BLaER1 treated with 17β-estradiol and CSF1 and Interleukin-3, amounts not matched to agents 10 nM and 100 nM (cell line): ENCODE data around the gene SLC30A7.
A peak's percentile ranks its signal among the peaks of the same experiment; 100 is the strongest.

Experiments used
- H3K27ac ChIP-seq, 11 experiments: shearing (Covaris generic); formaldehyde crosslinking; 2 replicates each; pipeline ENCODE4 v1.8.1; 2022
- H3K27me3 ChIP-seq, 11 experiments: shearing (Covaris generic); formaldehyde crosslinking; 2 replicates each; pipeline ENCODE4 v1.8.1; 2022
- H3K36me3 ChIP-seq, 11 experiments: shearing (Covaris generic); formaldehyde crosslinking; 2 replicates each; pipeline ENCODE4 v1.8.1; 2022
- H3K4me1 ChIP-seq, 10 experiments: shearing (Covaris generic); formaldehyde crosslinking; 2 replicates each; pipeline ENCODE4 v1.8.1; 2022
- H3K4me2 ChIP-seq, 11 experiments: shearing (Covaris generic); formaldehyde crosslinking; 2 replicates each; pipeline ENCODE4 v1.8.1; 2022
- H3K4me3 ChIP-seq, 10 experiments: shearing (Covaris generic); formaldehyde crosslinking; 2 replicates each; pipeline ENCODE4 v1.8.1; 2022
- H3K9ac ChIP-seq, 11 experiments: shearing (Covaris generic); formaldehyde crosslinking; 2 replicates each; pipeline ENCODE4 v1.8.1; 2022
- H3K9me3 ChIP-seq, 11 experiments: shearing (Covaris generic); formaldehyde crosslinking; replicated peaks in 1 of 11; 2 replicates each; pipeline ENCODE4 v1.8.1; 2022
- H4K20me1 ChIP-seq, 11 experiments: shearing (Covaris generic); formaldehyde crosslinking; 2 replicates each; pipeline ENCODE4 v1.8.1; 2022
- Cebpa-rat ChIP-seq, 11 experiments: shearing (Covaris generic); IDR thresholded peaks; 2 replicates each; pipeline ENCODE4 v1.8.1; 2022

Gene SLC30A7

DNA sequence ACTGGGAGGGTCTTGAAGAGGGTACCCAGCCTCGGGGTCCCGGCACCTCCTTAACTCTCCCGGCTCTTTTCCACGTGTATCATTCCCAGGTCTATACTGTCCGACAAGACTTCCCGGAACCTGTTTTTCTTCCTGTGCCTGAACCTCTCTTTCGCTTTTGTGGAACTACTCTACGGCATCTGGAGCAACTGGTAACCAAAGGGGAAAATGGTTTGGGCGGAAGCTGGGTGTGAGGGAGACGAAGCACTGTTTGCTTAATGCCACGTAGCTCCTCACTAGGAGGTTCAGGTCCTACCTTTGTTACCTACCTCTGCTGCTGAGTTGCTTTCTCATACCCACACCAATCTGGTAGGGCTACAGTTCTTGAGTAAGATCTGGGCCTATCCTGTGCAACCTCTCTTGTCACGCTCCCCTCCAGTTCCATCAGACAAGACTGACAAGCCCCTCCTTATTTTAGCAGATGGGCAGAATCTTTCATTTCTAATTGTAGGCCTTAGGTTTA is 642 bp downstream of the SLC30A7 start:
- H3K4me3 ChIP-seq: peak overlapping the region; percentile 84 to 98 (median 92)
- H3K4me2 ChIP-seq: peak overlapping the region; percentile 77 to 98 (median 88)
- TF ChIP-seq Cebpa-rat (IDR thresholded peaks at IDR 0.05): no peak
- peaks cover under 1 to 11% (median 8%) of the 10 kb centered on the region in 11 experiments; a peak in 20 of 22 replicates for H3K9me3 ChIP-seq
- peak overlapping the region; percentile 89 to 96 (median 95) for H3K27ac ChIP-seq
- peaks cover 0 to 15% (median 6%) of the 10 kb centered on the region in 11 experiments; a peak in 7 of 22 replicates for H4K20me1 ChIP-seq
- H3K4me1 ChIP-seq: peaks cover 26 to 39% (median 32%) of the 10 kb centered on the region in 10 experiments
- no peaks in the 10 kb centered on the region for H3K27me3 ChIP-seq
- H3K9ac ChIP-seq: peak overlapping the region; percentile 90 to 97 (median 95)
- peaks cover 26 to 48% (median 35%) of the 10 kb centered on the region in 11 experiments for H3K36me3 ChIP-seq

- H3K9ac ChIP-seq: no peak overlapping the region
- H3K36me3 ChIP-seq: peaks cover 71 to 97% (median 80%) of the 10 kb centered on the region in 11 experiments
- H3K4me2 ChIP-seq: no peak overlapping the region
- H4K20me1 ChIP-seq: peaks cover 0 to 23% (median 6%) of the 10 kb centered on the region in 11 experiments; a peak in 7 of 22 replicates
- H3K27ac ChIP-seq: no peak overlapping the region
- no peak overlapping the region for H3K4me3 ChIP-seq
- peaks cover 7 to 23% (median 19%) of the 10 kb centered on the region in 11 experiments; a peak in 18 of 22 replicates for H3K9me3 ChIP-seq
- TF ChIP-seq Cebpa-rat (IDR thresholded peaks at IDR 0.05): no peak
- peaks cover 3 to 16% (median 12%) of the 10 kb centered on the region in 10 experiments for H3K4me1 ChIP-seq
- H3K27me3 ChIP-seq: no peaks in the 10 kb centered on the region
Observed at GRCh38 chr1:100902365-100902764, 6.5 kb downstream of the SLC30A7 start.

GRCh38 chr1:100903777-100904176 is 7.9 kb downstream of the SLC30A7 start:
- Histone ChIP-seq H3K4me3 (no peak overlapping the region), H3K9me3 (peaks cover 7 to 23% (median 19%) of the 10 kb centered on the region in 11 experiments; a peak in 18 of 22 replicates), H4K20me1 (peaks cover 0 to 19% (median 6%) of the 10 kb centered on the region in 11 experiments; a peak in 7 of 22 replicates), H3K36me3 (peaks cover 78 to 100% (median 88%) of the 10 kb centered on the region in 11 experiments), H3K27me3 (no peaks in the 10 kb centered on the region), H3K27ac (no peak overlapping the region), H3K4me2 (no peak overlapping the region), H3K4me1 (peaks cover 0 to 9% (median 0%) of the 10 kb centered on the region in 10 experiments; a peak in 1 of 20 replicates), H3K9ac (no peak overlapping the region)
- TF ChIP-seq Cebpa-rat (IDR thresholded peaks at IDR 0.05): no peak

DNA sequence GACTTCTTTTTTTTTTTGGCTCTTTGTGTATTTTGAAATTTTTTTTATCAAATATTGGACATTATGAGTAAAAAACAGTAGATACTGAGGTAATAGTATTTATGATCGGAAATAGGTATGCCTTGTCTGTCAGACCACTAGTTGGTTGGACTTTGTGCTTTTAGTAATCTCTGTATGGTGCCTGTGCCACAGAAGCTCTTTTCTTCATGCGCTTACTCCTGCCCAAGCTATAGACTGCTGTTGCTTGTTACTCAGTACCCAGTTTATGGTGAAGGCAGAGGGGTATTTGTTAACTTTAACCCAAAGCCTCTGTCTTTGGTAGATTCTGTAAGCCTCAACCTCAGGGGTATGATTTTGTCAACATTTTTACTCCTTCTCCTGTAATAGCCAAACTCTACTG is 8.6 kb downstream of the SLC30A7 start:
- H3K27me3 ChIP-seq: no peaks in the 10 kb centered on the region
- H3K4me2 ChIP-seq: no peak overlapping the region
- H3K27ac ChIP-seq: no peak overlapping the region
- H3K4me1 ChIP-seq: peaks cover 0 to 9% (median 0%) of the 10 kb centered on the region in 10 experiments; a peak in 1 of 20 replicates
- no peak overlapping the region for H3K9ac ChIP-seq
- H3K36me3 ChIP-seq: peaks cover 73 to 100% (median 88%) of the 10 kb centered on the region in 11 experiments
- peaks cover 7 to 23% (median 19%) of the 10 kb centered on the region in 11 experiments; a peak in 18 of 22 replicates for H3K9me3 ChIP-seq
- H4K20me1 ChIP-seq: peaks cover 0 to 19% (median 6%) of the 10 kb centered on the region in 11 experiments; a peak in 7 of 22 replicates
- no peak for TF ChIP-seq Cebpa-rat (IDR thresholded peaks at IDR 0.05)
- H3K4me3 ChIP-seq: no peak overlapping the region

GRCh38 chr1:100905181-100905580 is 9.3 kb downstream of the SLC30A7 start:
- H3K27ac ChIP-seq: no peak overlapping the region
- peaks cover 0 to 9% (median 0%) of the 10 kb centered on the region in 10 experiments; a peak in 1 of 20 replicates for H3K4me1 ChIP-seq
- peaks cover 73 to 100% (median 90%) of the 10 kb centered on the region in 11 experiments for H3K36me3 ChIP-seq
- H4K20me1 ChIP-seq: peaks cover 0 to 19% (median 6%) of the 10 kb centered on the region in 11 experiments; a peak in 5 of 22 replicates
- no peaks in the 10 kb centered on the region for H3K27me3 ChIP-seq
- H3K4me2 ChIP-seq: no peak overlapping the region
- no peak overlapping the region for H3K4me3 ChIP-seq
- TF ChIP-seq Cebpa-rat (IDR thresholded peaks at IDR 0.05): no peak
- H3K9ac ChIP-seq: no peak overlapping the region
- peaks cover 7 to 23% (median 19%) of the 10 kb centered on the region in 11 experiments; a peak in 18 of 22 replicates for H3K9me3 ChIP-seq

- Histone ChIP-seq H3K27me3 (no peaks in the 10 kb centered on the region), H3K4me1 (peaks cover 0 to 9% (median 0%) of the 10 kb centered on the region in 10 experiments; a peak in 1 of 20 replicates), H3K9ac (no peak overlapping the region), H4K20me1 (peaks cover 0 to 11% (median 6%) of the 10 kb centered on the region in 11 experiments; a peak in 5 of 22 replicates), H3K36me3 (peaks cover 79 to 100% (median 91%) of the 10 kb centered on the region in 11 experiments), H3K4me3 (no peak overlapping the region), H3K9me3 (peaks cover 7 to 23% (median 19%) of the 10 kb centered on the region in 11 experiments; a peak in 18 of 22 replicates), H3K27ac (no peak overlapping the region), H3K4me2 (no peak overlapping the region)
- no peak for TF ChIP-seq Cebpa-rat (IDR thresholded peaks at IDR 0.05)
Observed at GRCh38 chr1:100907887-100908286, 12.0 kb downstream of the SLC30A7 start.

DNA sequence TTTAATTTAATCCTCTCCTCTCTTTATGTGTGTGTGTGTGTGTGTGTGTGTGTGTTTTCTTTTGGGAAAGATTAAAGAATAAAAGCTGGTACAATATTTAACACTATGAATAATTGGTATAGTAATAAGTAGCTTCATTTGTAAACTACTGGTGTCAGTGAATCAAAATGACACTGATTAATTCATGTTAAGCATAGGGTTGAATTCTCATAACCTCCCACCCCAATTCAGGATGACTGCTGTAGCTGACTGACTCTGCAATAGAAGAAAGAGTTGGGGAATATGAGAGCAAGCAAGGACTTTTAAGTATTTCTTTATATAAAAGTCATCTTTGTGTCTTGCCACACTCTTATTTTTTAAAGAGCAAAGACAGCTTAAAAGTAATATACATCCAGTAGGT is 13.1 kb downstream of the SLC30A7 start:
- peaks cover 0 to 11% (median 6%) of the 10 kb centered on the region in 11 experiments; a peak in 5 of 22 replicates for H4K20me1 ChIP-seq
- no peaks in the 10 kb centered on the region for H3K27me3 ChIP-seq
- H3K4me3 ChIP-seq: no peak overlapping the region
- H3K36me3 ChIP-seq: peaks cover 89 to 100% (median 97%) of the 10 kb centered on the region in 11 experiments
- peaks cover 0 to 9% (median 0%) of the 10 kb centered on the region in 10 experiments; a peak in 1 of 20 replicates for H3K4me1 ChIP-seq
- no peak overlapping the region for H3K27ac ChIP-seq
- peaks cover 7 to 23% (median 19%) of the 10 kb centered on the region in 11 experiments; a peak in 18 of 22 replicates for H3K9me3 ChIP-seq
- no peak overlapping the region for H3K4me2 ChIP-seq
- no peak for TF ChIP-seq Cebpa-rat (IDR thresholded peaks at IDR 0.05)
- H3K9ac ChIP-seq: no peak overlapping the region

DNA sequence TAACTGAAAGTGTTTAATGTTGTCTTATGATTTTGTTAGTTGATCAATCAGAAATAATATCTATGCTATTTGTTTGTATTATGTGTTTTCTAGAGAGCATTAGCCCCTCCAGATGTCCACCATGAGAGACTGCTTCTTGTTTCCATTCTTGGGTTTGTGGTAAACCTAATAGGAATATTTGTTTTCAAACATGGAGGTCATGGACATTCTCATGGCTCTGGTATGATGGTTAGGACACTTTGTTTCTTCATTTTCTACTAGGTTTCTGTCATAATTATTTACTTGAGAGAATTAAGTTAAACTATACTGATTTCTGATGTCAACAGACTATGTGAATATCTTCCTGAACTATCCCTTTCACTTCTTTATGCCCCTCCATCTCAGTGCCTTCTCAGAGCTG is 16.1 kb downstream of the SLC30A7 start:
- Histone ChIP-seq H3K4me1 (peaks cover 0 to 21% (median 0%) of the 10 kb centered on the region in 10 experiments; a peak in 5 of 20 replicates), H3K36me3 (peaks cover 87 to 100% (median 96%) of the 10 kb centered on the region in 11 experiments), H3K27ac (no peak overlapping the region), H3K9me3 (no peaks in the 10 kb centered on the region), H3K27me3 (no peaks in the 10 kb centered on the region), H3K9ac (no peak overlapping the region), H3K4me3 (no peak overlapping the region), H3K4me2 (no peak overlapping the region), H4K20me1 (peaks cover 0 to 7% (median 0%) of the 10 kb centered on the region in 11 experiments; a peak in 9 of 22 replicates)
- no peak for TF ChIP-seq Cebpa-rat (IDR thresholded peaks at IDR 0.05)

DNA sequence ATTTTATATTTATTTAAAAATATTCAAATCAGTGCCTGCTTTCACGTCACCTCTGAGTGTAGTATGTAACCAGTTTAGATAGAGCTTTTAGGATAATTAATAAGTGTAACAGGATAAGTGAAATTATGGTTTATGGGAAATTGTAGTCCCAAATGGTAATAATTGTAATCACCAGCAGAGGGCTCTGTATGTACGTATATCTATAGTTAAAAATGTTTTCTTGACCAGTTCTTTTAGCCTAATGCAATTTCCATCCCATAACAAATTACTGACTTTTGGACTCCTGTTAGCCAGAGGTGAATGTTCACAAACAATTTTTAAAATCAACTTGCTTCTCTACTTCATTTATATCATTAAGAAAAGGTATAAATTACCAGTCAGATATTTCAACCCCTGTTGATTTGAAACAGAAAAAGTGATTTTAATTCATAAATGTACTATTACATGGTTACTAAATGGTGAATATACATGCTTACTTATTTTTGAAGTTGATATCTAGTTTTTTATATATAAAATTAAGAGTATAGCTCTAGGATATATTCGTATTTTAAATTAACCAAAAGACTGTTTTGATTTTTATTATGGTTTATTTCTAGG is 25.3 kb downstream of the SLC30A7 start:
- no peaks in the 10 kb centered on the region; a peak in 1 of 20 replicates for H3K4me1 ChIP-seq
- H3K27ac ChIP-seq: no peak overlapping the region
- TF ChIP-seq Cebpa-rat (IDR thresholded peaks at IDR 0.05): no peak
- H3K9me3 ChIP-seq: no peaks in the 10 kb centered on the region
- peaks cover 58 to 87% (median 72%) of the 10 kb centered on the region in 11 experiments for H3K36me3 ChIP-seq
- H3K27me3 ChIP-seq: no peaks in the 10 kb centered on the region
- no peak overlapping the region for H3K9ac ChIP-seq
- no peak overlapping the region for H3K4me2 ChIP-seq
- H4K20me1 ChIP-seq: peaks cover 0 to 15% (median 0%) of the 10 kb centered on the region in 11 experiments; a peak in 6 of 22 replicates
- no peak overlapping the region for H3K4me3 ChIP-seq
